GM23338 (cell line): ENCODE data around the gene DHRS3.

ENCODE experiments used
- CREB1 ChIP-seq: fragments of 250-450 bp; sonication (Bioruptor Pico); IDR thresholded peaks from 2 replicates; pipeline ENCODE4 v1.5.0; 2020; ENCODE audit warnings: low read depth, mild to moderate bottlenecking, moderate library complexity
- CTCF ChIP-seq, 2 experiments: fragments of 200-600 bp in 1 of 2; sonication (generic) in 1 of 2; conservative IDR thresholded peaks; 2 replicates each; pipeline versions ENCODE4 v1.5.1 to v1.6.1; 2016 to 2017; ENCODE audit warnings: antibody characterized with exemption in 2 of 2, low read depth in 2 of 2, mild to moderate bottlenecking in 2 of 2, moderate library complexity in 1 of 2
- ETS1 ChIP-seq: IDR thresholded peaks from 2 replicates; pipeline ENCODE4 v1.6.1; 2016; ENCODE audit warnings: antibody characterized with exemption
- EZH2phosphoT487 ChIP-seq: fragments of 200-600 bp; sonication (generic); IDR thresholded peaks from one replicate; pipeline ENCODE4 v1.8.1; 2018; ENCODE audit warnings: antibody characterized with exemption; ENCODE audit not compliant: unreplicated experiment
- JUNB ChIP-seq: IDR thresholded peaks from one replicate; pipeline ENCODE4 v1.6.1; 2016; ENCODE audit warnings: antibody characterized with exemption; ENCODE audit not compliant: unreplicated experiment
- REST ChIP-seq: IDR thresholded peaks from one replicate; pipeline ENCODE4 v1.6.1; 2018; ENCODE audit warnings: antibody characterized with exemption; ENCODE audit not compliant: unreplicated experiment
- ZNF462 ChIP-seq: fragments of 250-450 bp; sonication (Bioruptor Pico); IDR thresholded peaks from 2 replicates; pipeline ENCODE4 v1.5.0; 2020; ENCODE audit warnings: mild to moderate bottlenecking, moderate library complexity

- TF ChIP-seq CREB1 (no peak), EZH2phosphoT487 (no peak), CTCF (conservative IDR thresholded peaks at IDR 0.05; ENCODE audit: low read depth in 2 of 2) (no peak), REST (no peak), ETS1 (no peak), JUNB (no peak), ZNF462 (CRISPR knock-in tag) (no peak)
These were observed 39.1 kb downstream of the DHRS3 start for GRCh38 chr1:12578860-12579422.
